T-cell (primary cell): ENCODE data around the gene B3GNT2. TPM values are rescaled to one million over a fixed set of nuclear protein-coding genes. Genes with fewer than 3 reads are reported as not detected.

Experiments used
- ATAC-seq, 4 experiments: fragments of 200-7000 bp in 3 of 4; fragments of 150-1000 bp in 1 of 4; cut with Tn5 transposase; replicated peaks in 1 of 4; 1 replicate in 3 of 4; 2 replicates in 1 of 4; pipeline ENCODE4 v1.10.0; 2021; ENCODE audit warnings: moderate library complexity in 3 of 4, mild to moderate bottlenecking in 2 of 4, moderate number of reproducible peaks in 1 of 4
- CTCF ChIA-PET, 2 donors: fragments of 300-600 bp; sonication (Branson Sonifier 250); formaldehyde crosslinking; loops; one replicate each; lab custom pipeline; 2022; ENCODE audit warnings: antibody characterized with exemption in 2 of 2; lab: Charles Lee
- POLR2A ChIA-PET, 2 donors: fragments of 300-600 bp; sonication (Branson Sonifier 250); formaldehyde crosslinking; loops; one replicate each; lab custom pipeline; 2022; ENCODE audit warnings: antibody characterized with exemption in 2 of 2; lab: Charles Lee
- DNase-seq, 35 experiments: peaks; one replicate each; pipeline versions ENCODE4 v3.0.0 to v3.0.0-alpha.2; 2013 to 2023
- H3K27ac ChIP-seq: one replicate; pipeline ENCODE4 v1.5.1; 2013; ENCODE audit warnings: low read length
- H3K27me3 ChIP-seq, 2 experiments: replicated peaks in 1 of 2; 1 replicate in 1 of 2; 2 replicates in 1 of 2; pipeline versions ENCODE4 v1.6.1 to v1.7.0; 2013; ENCODE audit warnings: low read length in 1 of 2, mixed read lengths in 1 of 2; ENCODE audit not compliant: control insufficient read depth in 2 of 2, insufficient read depth in 2 of 2; ENCODE audit errors: extremely low read depth in 1 of 2
- H3K36me3 ChIP-seq, 2 donors: 1 replicate in 1 of 2; 2 replicates in 1 of 2; pipeline versions ENCODE4 v1.6.1 to v1.7.0; 2013; ENCODE audit warnings: low read length in 1 of 2; ENCODE audit not compliant: control insufficient read depth in 2 of 2, insufficient read depth in 1 of 2; ENCODE audit errors: extremely low read depth in 1 of 2
- H3K4me1 ChIP-seq, 2 experiments: 1 replicate in 1 of 2; 2 replicates in 1 of 2; pipeline versions ENCODE4 v1.6.1 to v1.7.0; 2013; ENCODE audit warnings: low read length in 2 of 2, mixed read lengths in 1 of 2; ENCODE audit not compliant: insufficient read depth in 2 of 2, control insufficient read depth in 1 of 2; ENCODE audit errors: extremely low read depth in 1 of 2
- H3K4me3 ChIP-seq, 2 donors: 1 replicate in 1 of 2; 2 replicates in 1 of 2; pipeline versions ENCODE4 v1.5.1 to v1.7.0; 2013; ENCODE audit warnings: mild to moderate bottlenecking in 2 of 2, low read length in 1 of 2, moderate library complexity in 1 of 2; ENCODE audit not compliant: control insufficient read depth in 1 of 2; ENCODE audit errors: extremely low read depth in 1 of 2
- H3K9me3 ChIP-seq: 2 replicates; pipeline ENCODE4 v1.7.0; 2013
- H3K27ac Mint-ChIP-seq, 2 donors: one replicate each; pipeline ENCODE4 v1.8.0; 2020 to 2021; ENCODE audit warnings: mild to moderate bottlenecking in 2 of 2, mixed read lengths in 2 of 2
- H3K27me3 Mint-ChIP-seq, 2 donors: one replicate each; pipeline ENCODE4 v1.8.0; 2021 to 2022; ENCODE audit warnings: mixed read lengths in 2 of 2
- H3K36me3 Mint-ChIP-seq: one replicate; pipeline ENCODE4 v1.8.0; 2021; ENCODE audit warnings: mixed read lengths
- H3K4me1 Mint-ChIP-seq, 3 donors: one replicate each; pipeline ENCODE4 v1.8.0; 2020 to 2022; ENCODE audit warnings: mixed read lengths in 3 of 3, mild to moderate bottlenecking in 1 of 3
- H3K4me3 Mint-ChIP-seq, 3 donors: one replicate each; pipeline ENCODE4 v1.8.0; 2020 to 2022; ENCODE audit warnings: mild to moderate bottlenecking in 3 of 3, mixed read lengths in 3 of 3, moderate library complexity in 3 of 3
- H3K9me3 Mint-ChIP-seq, 3 donors: one replicate each; pipeline ENCODE4 v1.8.0; 2020 to 2022; ENCODE audit warnings: mixed read lengths in 3 of 3
- WGBS: methylation state at CpG from one replicate; pipeline ENCODE4 v1.1.5; 2013; ENCODE audit warnings: missing lambda C conversion rate; ENCODE audit not compliant: insufficient coverage; 5-methylcytosine and 5-hydroxymethylcytosine counted together
- total RNA-seq, 35 experiments: library from RNA in 6 of 35; stranded (reverse) in 6 of 35; fragments of 120-200 nt in 1 of 35; gene quantifications; one replicate each; pipeline versions ENCODE4 v1.2.1 to v1.2.4 and lab custom pipeline; 2013 to 2026

B3GNT2 gene
- total RNA-seq, 5 donors from 2014 or later (not counting 1 experiment from before 2014, with no cell fraction given), result 20.9 to 47.3 (median 22.4) TPM

GRCh38 chr2:62163834-62164233, 32.1 kb upstream of the B3GNT2 start:
- ChIA-PET CTCF (no interaction called here), POLR2A (no interaction called here)
- no peak for ATAC-seq
- no peak for DNase-seq
- no peak overlapping the region for H3K4me3 ChIP-seq
- H3K36me3 ChIP-seq, result no peaks in the 10 kb centered on the region
- WGBS, result no CpG with 5 or more reads among the region's 2 CpGs
- no peaks in the 10 kb centered on the region for H3K9me3 Mint-ChIP-seq
- no peaks in the 10 kb centered on the region for H3K27me3 ChIP-seq
- no peaks in the 10 kb centered on the region for H3K4me1 ChIP-seq
- no peaks in the 10 kb centered on the region for H3K4me1 Mint-ChIP-seq
- no peak overlapping the region for H3K27ac ChIP-seq
- no peaks in the 10 kb centered on the region for H3K27me3 Mint-ChIP-seq
- no peak overlapping the region for H3K4me3 Mint-ChIP-seq
- no peaks in the 10 kb centered on the region for H3K9me3 ChIP-seq
- H3K36me3 Mint-ChIP-seq, result no peaks in the 10 kb centered on the region
- H3K27ac Mint-ChIP-seq, result no peak overlapping the region

GRCh38 chr2:62175728-62176127, 20.2 kb upstream of the B3GNT2 start:
- Histone ChIP-seq H3K9me3 (no peaks in the 10 kb centered on the region), H3K4me3 (no peak overlapping the region), H3K36me3 (no peaks in the 10 kb centered on the region), H3K4me1 (no peaks in the 10 kb centered on the region), H3K27me3 (no peaks in the 10 kb centered on the region), H3K27ac (no peak overlapping the region)
- 92% methylated on average over 2 of the region's 4 CpGs for WGBS
- H3K36me3 Mint-ChIP-seq, result no peaks in the 10 kb centered on the region
- no peaks in the 10 kb centered on the region for H3K9me3 Mint-ChIP-seq
- no peak overlapping the region for H3K4me3 Mint-ChIP-seq
- ATAC-seq (no peak), DNase-seq (no peak)
- no peaks in the 10 kb centered on the region for H3K27me3 Mint-ChIP-seq
- H3K4me1 Mint-ChIP-seq, result no peaks in the 10 kb centered on the region
- no peak overlapping the region for H3K27ac Mint-ChIP-seq
- POLR2A ChIA-PET, result no interaction called here
- CTCF ChIA-PET, result interaction anchor here in 1 of 2 donors (0.5 kb wide), 1 partner anchor 594 kb away, joined by 5 read pairs; no protein-coding TSS in a partner anchor

DNA sequence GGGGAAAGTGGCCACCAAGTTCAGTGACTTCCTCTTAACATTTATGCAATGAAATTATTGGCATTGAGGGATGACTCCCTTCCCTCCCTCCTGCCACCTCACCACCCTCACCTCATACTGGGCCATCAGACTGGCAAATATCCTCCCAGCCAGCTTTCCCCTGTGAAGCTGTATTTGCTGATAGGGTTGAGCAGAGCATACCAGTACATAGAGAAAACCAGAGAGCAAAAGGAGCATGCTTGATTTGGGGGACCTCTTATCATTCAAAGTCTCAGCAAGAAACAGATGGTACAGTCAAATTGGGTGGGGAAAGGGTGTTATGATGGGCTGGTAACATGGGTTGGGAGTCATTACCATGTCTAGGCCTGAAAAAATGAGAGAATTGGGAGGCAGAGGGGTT, 19.1 kb upstream of the B3GNT2 start:
- H3K27ac Mint-ChIP-seq, result no peak overlapping the region

DNA sequence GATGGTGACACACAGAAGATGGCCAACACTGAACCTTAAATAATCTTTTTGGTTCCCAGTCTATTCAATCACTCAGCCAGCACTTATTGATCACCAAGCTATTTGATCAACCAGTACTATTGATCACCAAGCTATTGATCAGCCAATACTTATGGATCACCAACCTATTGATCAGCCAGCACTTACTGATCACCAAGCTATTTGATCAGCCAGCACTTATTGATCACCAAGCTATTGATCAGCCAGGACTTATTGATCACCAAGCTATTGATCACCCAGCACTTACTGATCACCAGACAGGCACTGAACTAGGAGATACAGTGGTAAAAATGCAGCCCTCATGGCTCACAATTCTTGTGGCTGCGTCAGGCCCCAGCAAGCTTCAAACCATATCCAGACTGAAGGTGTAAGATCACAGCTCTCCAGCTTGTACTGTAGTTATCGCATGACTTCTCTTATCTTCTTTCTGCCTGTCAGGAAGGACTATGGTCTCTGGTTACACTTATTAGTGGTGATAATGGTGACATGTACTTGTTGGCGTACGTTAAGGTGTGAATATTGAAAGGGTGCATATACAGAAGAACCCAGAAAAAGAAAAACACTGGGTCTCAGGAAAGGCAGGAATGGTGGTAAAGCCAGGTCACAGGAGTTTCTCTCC, 18.4 kb upstream of the B3GNT2 start:
- H3K4me3 ChIP-seq, result no peak overlapping the region
- peaks cover 4 to 17% (median 6%) of the 10 kb centered on the region in 3 donors for H3K4me1 Mint-ChIP-seq
- H3K4me1 ChIP-seq, result peaks cover 2 to 5% of the 10 kb centered on the region in 2 experiments
- WGBS, result 100% methylated on average over 3 of the region's 4 CpGs
- no peaks in the 10 kb centered on the region for H3K36me3 ChIP-seq
- no peaks in the 10 kb centered on the region for H3K36me3 Mint-ChIP-seq
- POLR2A ChIA-PET, result no interaction called here
- H3K27me3 Mint-ChIP-seq, result no peaks in the 10 kb centered on the region
- no peak overlapping the region for H3K4me3 Mint-ChIP-seq
- H3K27ac Mint-ChIP-seq, result no peak overlapping the region
- H3K9me3 ChIP-seq, result no peaks in the 10 kb centered on the region
- H3K9me3 Mint-ChIP-seq, result no peaks in the 10 kb centered on the region
- CTCF ChIA-PET, result no interaction called here
- no peaks in the 10 kb centered on the region for H3K27me3 ChIP-seq
- ATAC-seq (no peak), DNase-seq (no peak)
- H3K27ac ChIP-seq, result no peak overlapping the region

More for the DNA sequence above, 19.1 kb upstream of the B3GNT2 start:
- DNase-seq, result no peak
- Histone ChIP-seq H3K9me3 (no peaks in the 10 kb centered on the region), H3K27ac (no peak overlapping the region), H3K27me3 (no peaks in the 10 kb centered on the region), H3K4me3 (no peak overlapping the region), H3K4me1 (peaks cover 2 to 5% of the 10 kb centered on the region in 2 experiments), H3K36me3 (no peaks in the 10 kb centered on the region)
- no peaks in the 10 kb centered on the region for H3K9me3 Mint-ChIP-seq
- POLR2A ChIA-PET, result no interaction called here
- CTCF ChIA-PET, result no interaction called here
- H3K4me1 Mint-ChIP-seq, result peaks cover 2 to 10% (median 6%) of the 10 kb centered on the region in 3 donors
- ATAC-seq, result no peak
- H3K36me3 Mint-ChIP-seq, result no peaks in the 10 kb centered on the region
- H3K4me3 Mint-ChIP-seq, result no peak overlapping the region
- H3K27me3 Mint-ChIP-seq, result no peaks in the 10 kb centered on the region

GRCh38 chr2:62178741-62179271, 17.1 kb upstream of the B3GNT2 start:
- 78% methylated on average over 2 of the region's 5 CpGs for WGBS
- H3K9me3 Mint-ChIP-seq, result no peaks in the 10 kb centered on the region
- Histone ChIP-seq H3K36me3 (no peaks in the 10 kb centered on the region), H3K27me3 (no peaks in the 10 kb centered on the region), H3K27ac (no peak overlapping the region), H3K4me3 (no peak overlapping the region), H3K9me3 (no peaks in the 10 kb centered on the region), H3K4me1 (peaks cover 2 to 5% of the 10 kb centered on the region in 2 experiments)
- H3K4me1 Mint-ChIP-seq, result peaks cover 4 to 19% (median 6%) of the 10 kb centered on the region in 3 donors
- CTCF ChIA-PET, result no interaction called here
- no peaks in the 10 kb centered on the region for H3K36me3 Mint-ChIP-seq
- DNase-seq (no peak), ATAC-seq (no peak)
- H3K27ac Mint-ChIP-seq, result no peak overlapping the region
- no peak overlapping the region for H3K4me3 Mint-ChIP-seq
- POLR2A ChIA-PET, result no interaction called here
- H3K27me3 Mint-ChIP-seq, result no peaks in the 10 kb centered on the region

- Histone ChIP-seq H3K4me3 (no peak overlapping the region), H3K27ac (no peak overlapping the region), H3K9me3 (no peaks in the 10 kb centered on the region), H3K4me1 (peaks cover 2 to 5% of the 10 kb centered on the region in 2 experiments), H3K36me3 (no peaks in the 10 kb centered on the region), H3K27me3 (no peaks in the 10 kb centered on the region)
- peaks cover 4 to 19% (median 6%) of the 10 kb centered on the region in 3 donors for H3K4me1 Mint-ChIP-seq
- POLR2A ChIA-PET, result no interaction called here
- H3K27ac Mint-ChIP-seq, result peak overlapping the region in 1 of 2 donors; percentile 30
- CTCF ChIA-PET, result no interaction called here
- H3K4me3 Mint-ChIP-seq, result no peak overlapping the region
- H3K9me3 Mint-ChIP-seq, result no peaks in the 10 kb centered on the region
- DNase-seq, result no peak
- no peaks in the 10 kb centered on the region for H3K27me3 Mint-ChIP-seq
- no peaks in the 10 kb centered on the region for H3K36me3 Mint-ChIP-seq
- no CpG with 5 or more reads among the region's 4 CpGs for WGBS
- ATAC-seq, result no peak
Observed at GRCh38 chr2:62180975-62181374, 14.9 kb upstream of the B3GNT2 start.
